ENCODE data around the gene LBP. TPM values are rescaled to one million over a fixed set of nuclear protein-coding genes. Genes with fewer than 3 reads are reported as not detected.

The LBP gene
- total RNA-seq, 2 experiments from 2014 or later = not detected

- Mint-ChIP-seq H3K27me3 (peaks cover under 1% of the 10 kb centered on the region), H3K4me3 (no peak overlapping the region), H3K36me3 (ENCODE audit: low read depth) (no peaks in the 10 kb centered on the region), H3K9me3 (no peaks in the 10 kb centered on the region), H3K4me1 (no peaks in the 10 kb centered on the region), H3K27ac (no peak overlapping the region)
- DNase-seq = no peak
- ChIA-PET CTCF (no interaction called here), POLR2A (no interaction called here)
Observed at GRCh38 chr20:38344107-38344701, 2.1 kb upstream of the LBP start.

- Mint-ChIP-seq H3K4me1 (no peaks in the 10 kb centered on the region), H3K36me3 (ENCODE audit: low read depth) (no peaks in the 10 kb centered on the region), H3K27ac (no peak overlapping the region), H3K4me3 (no peak overlapping the region), H3K9me3 (no peaks in the 10 kb centered on the region), H3K27me3 (no peaks in the 10 kb centered on the region)
- ChIA-PET CTCF (interaction anchor here (0.6 kb wide), 1 partner anchor 42 kb away, joined by 6 read pairs; no protein-coding TSS in a partner anchor), POLR2A (no interaction called here)
- DNase-seq = no peak
Observed at GRCh38 chr20:38345643-38346042, 639 bp upstream of the LBP start.

- Mint-ChIP-seq H3K4me1 (no peaks in the 10 kb centered on the region), H3K27ac (no peak overlapping the region), H3K9me3 (no peaks in the 10 kb centered on the region), H3K36me3 (ENCODE audit: low read depth) (no peaks in the 10 kb centered on the region), H3K4me3 (no peak overlapping the region), H3K27me3 (no peaks in the 10 kb centered on the region)
- ChIA-PET CTCF (no interaction called here), POLR2A (no interaction called here)
- DNase-seq = no peak
Observed at GRCh38 chr20:38346741-38347140, 459 bp downstream of the LBP start.

- Mint-ChIP-seq H3K9me3 (no peaks in the 10 kb centered on the region), H3K27me3 (no peaks in the 10 kb centered on the region), H3K4me1 (no peaks in the 10 kb centered on the region), H3K27ac (no peak overlapping the region), H3K36me3 (ENCODE audit: low read depth) (no peaks in the 10 kb centered on the region), H3K4me3 (no peak overlapping the region)
- POLR2A ChIA-PET = no interaction called here
- CTCF ChIA-PET = no interaction called here
- DNase-seq = no peak
Observed at GRCh38 chr20:38349856-38350255, 3.6 kb downstream of the LBP start.

- POLR2A ChIA-PET = no interaction called here
- CTCF ChIA-PET = interaction anchor here (0.6 kb wide), 1 partner anchor 398 kb away, joined by 4 read pairs; no protein-coding TSS in a partner anchor
- no peak for DNase-seq
- no peak overlapping the region for H3K4me3 Mint-ChIP-seq
- H3K27ac Mint-ChIP-seq = no peak overlapping the region
- no peaks in the 10 kb centered on the region for H3K27me3 Mint-ChIP-seq
- H3K9me3 Mint-ChIP-seq = no peaks in the 10 kb centered on the region
- no peaks in the 10 kb centered on the region for H3K4me1 Mint-ChIP-seq
- H3K36me3 Mint-ChIP-seq (ENCODE audit: low read depth) = no peaks in the 10 kb centered on the region
Observed at GRCh38 chr20:38350879-38351775, 4.8 kb downstream of the LBP start.

GRCh38 chr20:38353316-38353715 is 7.0 kb downstream of the LBP start:
- Mint-ChIP-seq H3K27me3 (no peaks in the 10 kb centered on the region), H3K9me3 (no peaks in the 10 kb centered on the region), H3K27ac (no peak overlapping the region), H3K36me3 (ENCODE audit: low read depth) (no peaks in the 10 kb centered on the region), H3K4me3 (no peak overlapping the region), H3K4me1 (peaks cover 7% of the 10 kb centered on the region)
- CTCF ChIA-PET = interaction anchor here (0.6 kb wide), 1 partner anchor 58 kb away, joined by 3 read pairs; no protein-coding TSS in a partner anchor
- POLR2A ChIA-PET = no interaction called here
- DNase-seq = no peak

- no peak overlapping the region for H3K4me3 Mint-ChIP-seq
- H3K9me3 Mint-ChIP-seq = no peaks in the 10 kb centered on the region
- POLR2A ChIA-PET = no interaction called here
- H3K36me3 Mint-ChIP-seq (ENCODE audit: low read depth) = no peaks in the 10 kb centered on the region
- H3K27ac Mint-ChIP-seq = no peak overlapping the region
- no peaks in the 10 kb centered on the region for H3K27me3 Mint-ChIP-seq
- peaks cover 7% of the 10 kb centered on the region for H3K4me1 Mint-ChIP-seq
- CTCF ChIA-PET = no interaction called here
- DNase-seq = no peak
Observed at GRCh38 chr20:38354227-38354626, 7.9 kb downstream of the LBP start.

- ChIA-PET POLR2A (no interaction called here), CTCF (no interaction called here)
- Mint-ChIP-seq H3K27ac (no peak overlapping the region), H3K27me3 (no peaks in the 10 kb centered on the region), H3K4me1 (peaks cover 7% of the 10 kb centered on the region), H3K4me3 (no peak overlapping the region), H3K9me3 (no peaks in the 10 kb centered on the region), H3K36me3 (ENCODE audit: low read depth) (no peaks in the 10 kb centered on the region)
- DNase-seq = no peak
Observed at GRCh38 chr20:38355161-38356012, 9.1 kb downstream of the LBP start.

GRCh38 chr20:38357653-38358207 is 11.4 kb downstream of the LBP start:
- ChIA-PET POLR2A (no interaction called here), CTCF (interaction anchor here (0.6 to 1.3 kb wide), 2 partner anchors 10 to 15 kb away, joined by 3 to 4 read pairs; no protein-coding TSS in a partner anchor)
- Mint-ChIP-seq H3K27ac (no peak overlapping the region), H3K36me3 (ENCODE audit: low read depth) (no peaks in the 10 kb centered on the region), H3K4me1 (peaks cover 7% of the 10 kb centered on the region), H3K27me3 (no peaks in the 10 kb centered on the region), H3K4me3 (no peak overlapping the region), H3K9me3 (no peaks in the 10 kb centered on the region)
- DNase-seq = no peak

- CTCF ChIA-PET = interaction anchor here (0.6 kb wide), 1 partner anchor 526 kb away, joined by 5 read pairs; no protein-coding TSS in a partner anchor
- Mint-ChIP-seq H3K9me3 (no peaks in the 10 kb centered on the region), H3K4me3 (no peak overlapping the region), H3K36me3 (ENCODE audit: low read depth) (no peaks in the 10 kb centered on the region), H3K4me1 (peaks cover 7% of the 10 kb centered on the region), H3K27me3 (no peaks in the 10 kb centered on the region), H3K27ac (no peak overlapping the region)
- POLR2A ChIA-PET = no interaction called here
- no peak for DNase-seq
Observed at GRCh38 chr20:38358556-38358955, 12.3 kb downstream of the LBP start.

- no peaks in the 10 kb centered on the region for H3K4me1 Mint-ChIP-seq
- ChIA-PET CTCF (interaction anchor here (1.0 kb wide), 1 partner anchor 9 kb away, joined by 3 read pairs; no protein-coding TSS in a partner anchor), POLR2A (no interaction called here)
- no peaks in the 10 kb centered on the region for H3K9me3 Mint-ChIP-seq
- no peak overlapping the region for H3K4me3 Mint-ChIP-seq
- H3K27me3 Mint-ChIP-seq = no peaks in the 10 kb centered on the region
- no peak overlapping the region for H3K27ac Mint-ChIP-seq
- no peak for DNase-seq
- H3K36me3 Mint-ChIP-seq (ENCODE audit: low read depth) = no peaks in the 10 kb centered on the region
Observed at GRCh38 chr20:38363004-38363747, 16.9 kb downstream of the LBP start.

GRCh38 chr20:38369389-38369788 is 23.1 kb downstream of the LBP start:
- no peaks in the 10 kb centered on the region for H3K36me3 Mint-ChIP-seq (ENCODE audit: low read depth)

More at GRCh38 chr20:38369389-38369788, 23.1 kb downstream of the LBP start:
- H3K27ac Mint-ChIP-seq = no peak overlapping the region
- peaks cover 9% of the 10 kb centered on the region for H3K27me3 Mint-ChIP-seq
- no peak for DNase-seq
- H3K4me1 Mint-ChIP-seq = no peaks in the 10 kb centered on the region
- CTCF ChIA-PET = no interaction called here
- POLR2A ChIA-PET = no interaction called here
- H3K4me3 Mint-ChIP-seq = no peak overlapping the region
- H3K9me3 Mint-ChIP-seq = no peaks in the 10 kb centered on the region

Data from activated CD4-positive, alpha-beta T cell treated with anti-CD3 and anti-CD28 coated beads, Interleukin-2, amount 10 ng/mL, durations not matched to agents 7 days and 5 days (primary cell).